ENCODE data around the gene MIA3. TPM values are rescaled to one million over a fixed set of nuclear protein-coding genes. Genes with fewer than 3 reads are reported as not detected.

Gene MIA3
- total and polyA plus RNA-seq, 11 donors, result 20.2 to 71.1 (median 58.9) TPM

DNA sequence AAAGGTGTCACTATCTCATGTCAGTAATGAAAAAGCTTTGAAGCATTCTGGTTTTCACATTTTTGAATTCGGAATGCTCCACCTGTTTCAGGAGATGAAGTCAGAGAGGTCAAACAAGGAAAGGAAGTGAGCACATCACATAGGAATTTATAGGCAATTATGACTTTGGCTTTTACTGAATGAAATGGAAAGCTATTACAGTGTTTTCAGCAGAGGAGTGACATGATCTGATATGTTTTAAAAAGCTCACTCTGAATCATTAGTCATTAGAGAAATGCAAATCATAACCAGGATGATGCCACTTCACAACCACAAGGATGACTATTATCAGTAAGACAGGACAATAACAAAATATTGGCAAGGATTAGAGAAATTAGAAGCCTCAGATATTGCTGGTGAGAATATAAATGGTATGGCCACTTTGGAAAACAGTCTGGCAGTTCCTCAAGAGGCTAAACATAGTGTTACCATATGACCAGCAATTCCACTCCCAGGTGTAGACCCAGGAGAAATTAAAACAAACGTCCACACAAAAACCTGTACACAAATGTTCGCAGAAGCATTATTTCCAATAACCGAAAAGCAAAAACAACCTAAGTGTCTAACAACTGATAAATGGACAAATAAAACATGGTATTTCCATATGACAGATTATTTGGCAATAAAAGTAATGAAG is 35.7 kb upstream of the MIA3 start:
- no peak for ATAC-seq
- peaks cover 0 to 55% (median 23%) of the 10 kb centered on the region in 9 donors for H3K36me3 ChIP-seq

DNA sequence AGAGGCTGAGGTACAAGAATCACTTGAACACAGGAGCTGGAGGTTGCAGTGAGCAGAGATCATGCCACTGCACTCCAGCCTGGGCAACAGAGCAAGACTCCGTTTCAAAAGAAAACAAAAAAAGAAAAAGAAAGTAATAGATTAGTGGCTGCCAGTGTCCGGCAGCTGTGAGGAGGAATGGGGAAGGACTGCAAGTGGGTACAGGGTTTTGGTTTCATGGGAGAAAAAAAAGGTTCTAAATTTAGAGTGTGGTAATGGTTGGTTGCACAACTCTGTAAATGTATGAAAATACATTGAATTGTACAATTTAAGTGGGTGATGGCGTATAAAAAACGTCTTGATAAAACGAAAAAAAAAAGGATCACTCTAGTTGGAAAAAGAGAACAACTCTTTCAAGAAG is 34.8 kb upstream of the MIA3 start:
- TF ChIP-seq, protein P1, sequence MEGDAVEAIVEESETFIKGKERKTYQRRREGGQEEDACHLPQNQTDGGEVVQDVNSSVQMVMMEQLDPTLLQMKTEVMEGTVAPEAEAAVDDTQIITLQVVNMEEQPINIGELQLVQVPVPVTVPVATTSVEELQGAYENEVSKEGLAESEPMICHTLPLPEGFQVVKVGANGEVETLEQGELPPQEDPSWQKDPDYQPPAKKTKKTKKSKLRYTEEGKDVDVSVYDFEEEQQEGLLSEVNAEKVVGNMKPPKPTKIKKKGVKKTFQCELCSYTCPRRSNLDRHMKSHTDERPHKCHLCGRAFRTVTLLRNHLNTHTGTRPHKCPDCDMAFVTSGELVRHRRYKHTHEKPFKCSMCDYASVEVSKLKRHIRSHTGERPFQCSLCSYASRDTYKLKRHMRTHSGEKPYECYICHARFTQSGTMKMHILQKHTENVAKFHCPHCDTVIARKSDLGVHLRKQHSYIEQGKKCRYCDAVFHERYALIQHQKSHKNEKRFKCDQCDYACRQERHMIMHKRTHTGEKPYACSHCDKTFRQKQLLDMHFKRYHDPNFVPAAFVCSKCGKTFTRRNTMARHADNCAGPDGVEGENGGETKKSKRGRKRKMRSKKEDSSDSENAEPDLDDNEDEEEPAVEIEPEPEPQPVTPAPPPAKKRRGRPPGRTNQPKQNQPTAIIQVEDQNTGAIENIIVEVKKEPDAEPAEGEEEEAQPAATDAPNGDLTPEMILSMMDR (IDR thresholded peaks at IDR 0.05), result no peak
- no peak for TF ChIP-seq POLR2A (IDR thresholded peaks at IDR 0.05)
- Histone ChIP-seq H3K36me3 (peaks cover 0 to 57% (median 23%) of the 10 kb centered on the region in 9 donors), H3K4me3 (peak overlapping the region in 1 of 12 donors; percentile 30), H3K9me3 (no peaks in the 10 kb centered on the region), H3K27ac (peak overlapping the region in 1 of 12 donors; percentile 58), H3K27me3 (no peaks in the 10 kb centered on the region), H3K4me1 (peaks cover 0 to 19% (median under 1%) of the 10 kb centered on the region in 12 donors)
- no peak for DNase-seq
- intact Hi-C loops (cut with DNase I), result no loop called here
- 83 to 88% (median 87%) methylated on average over 5 of the region's 5 CpGs for WGBS, 4 donors
- ATAC-seq, result peak in 1 of 4 donors; percentile 29

More for the DNA sequence above, 35.7 kb upstream of the MIA3 start:
- TF ChIP-seq, protein P1 (IDR thresholded peaks at IDR 0.05), result no peak
- no peak for TF ChIP-seq POLR2A (IDR thresholded peaks at IDR 0.05)
- Histone ChIP-seq H3K4me1 (peaks cover 0 to 17% (median 0%) of the 10 kb centered on the region in 12 donors), H3K27ac (no peak overlapping the region), H3K9me3 (no peaks in the 10 kb centered on the region), H3K27me3 (no peaks in the 10 kb centered on the region), H3K4me3 (no peak overlapping the region)
- intact Hi-C loops (cut with DNase I), result no loop called here
- no peak for DNase-seq
- 78 to 84% (median 80%) methylated on average over 4 of the region's 4 CpGs for WGBS, 4 donors

- Histone ChIP-seq H3K4me3 (no peak overlapping the region), H3K27ac (no peak overlapping the region), H3K27me3 (no peaks in the 10 kb centered on the region), H3K36me3 (peaks cover 0 to 51% (median 23%) of the 10 kb centered on the region in 9 donors), H3K9me3 (no peaks in the 10 kb centered on the region), H3K4me1 (peaks cover 0 to 41% (median 14%) of the 10 kb centered on the region in 12 donors)
- 91 to 98% (median 94%) methylated on average over 2 of the region's 2 CpGs for WGBS, 4 donors
- DNase-seq, result no peak
- intact Hi-C loops (cut with DNase I), result loop anchor here in 1 of 10 donors (5.0 kb wide), 1 partner anchor 40 kb away; no protein-coding TSS in a partner anchor
- no peak for ATAC-seq
- TF ChIP-seq, protein P1 (IDR thresholded peaks at IDR 0.05), result no peak
- no peak for TF ChIP-seq POLR2A (IDR thresholded peaks at IDR 0.05)
Measured at GRCh38 chr1:222586842-222587241, 31.1 kb upstream of the MIA3 start.

GRCh38 chr1:222588135-222588534 is 29.8 kb upstream of the MIA3 start:
- no peaks in the 10 kb centered on the region for H3K27me3 ChIP-seq
- TF ChIP-seq POLR2A (IDR thresholded peaks at IDR 0.05), result no peak
- TF ChIP-seq, protein P1 (IDR thresholded peaks at IDR 0.05), result no peak
- no peaks in the 10 kb centered on the region for H3K9me3 ChIP-seq
- peaks cover 0 to 40% (median 23%) of the 10 kb centered on the region in 9 donors for H3K36me3 ChIP-seq
- ATAC-seq (no peak), DNase-seq (no peak)
- peaks cover 0 to 33% (median 14%) of the 10 kb centered on the region in 12 donors for H3K4me1 ChIP-seq
- no peak overlapping the region for H3K4me3 ChIP-seq
- H3K27ac ChIP-seq, result no peak overlapping the region
- intact Hi-C loops (cut with DNase I), result loop anchor here in 2 of 10 donors (2.0 to 5.0 kb wide), 2 partner anchors 31 to 39 kb away; partner anchors contain the start of gene MIA3 (in 1 of the 2)
- WGBS, 4 donors, result 86 to 88% (median 87%) methylated on average over 1 of the region's 1 CpG
